Testis (tissue), 2 donors: ENCODE results near the gene SPATA46.

Experiments
- POLR2A ChIP-seq: fragments of 450-650 bp; IDR thresholded peaks from one replicate; pipeline ENCODE4 v1.6.1; 2017; ENCODE audit warnings: antibody characterized with exemption, mild to moderate bottlenecking, moderate library complexity
- TF ChIP-seq, protein P1 (sequence below), 3 experiments: fragments of 450-650 bp in 2 of 3; fragments of 200-600 bp in 1 of 3; sonication (generic) in 1 of 3; IDR thresholded peaks; one replicate each; pipeline ENCODE4 v1.5.1; 2016 to 2019; ENCODE audit warnings: antibody characterized with exemption in 3 of 3, mild to moderate bottlenecking in 2 of 3, moderate library complexity in 1 of 3

DNA sequence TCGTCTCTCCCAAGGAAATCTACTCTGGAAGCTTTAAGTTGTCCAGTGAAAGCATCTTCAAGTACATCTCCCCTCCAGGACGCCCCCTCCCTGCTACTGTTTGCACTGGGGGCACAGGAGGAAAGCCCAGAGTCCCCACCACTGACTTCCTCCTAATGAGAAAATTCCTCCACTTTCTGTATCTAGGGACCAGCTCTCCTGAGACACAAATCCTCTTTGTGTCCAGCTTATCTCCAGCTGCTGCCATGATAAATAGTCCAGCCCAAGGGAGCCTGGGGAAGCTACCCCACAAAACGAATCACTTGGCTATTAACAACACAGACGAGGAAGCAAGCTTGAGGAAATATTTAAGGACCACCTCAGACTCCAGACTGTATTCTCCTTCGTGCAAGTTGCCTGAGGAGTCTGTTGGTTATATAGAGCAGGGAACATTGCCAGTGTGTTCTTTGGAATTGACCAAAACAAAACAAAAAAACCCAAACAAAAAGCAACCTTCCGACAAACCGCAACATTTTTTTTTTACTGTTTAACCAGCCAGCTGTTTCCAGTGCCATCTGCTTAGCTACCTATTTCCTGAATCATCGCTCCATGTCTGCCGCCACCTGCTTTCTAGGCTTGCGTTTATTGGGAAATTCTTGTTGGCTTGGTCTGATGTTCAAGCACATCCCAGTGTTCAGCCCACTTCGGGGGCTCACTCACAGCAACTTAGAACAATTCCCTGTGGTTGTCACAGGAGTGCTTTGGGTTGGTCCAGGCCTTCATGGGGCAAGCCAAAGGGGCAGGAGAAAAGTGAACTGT lies 12.6 kb upstream of the SPATA46 start:
- TF ChIP-seq POLR2A = no peak
- TF ChIP-seq, protein P1, sequence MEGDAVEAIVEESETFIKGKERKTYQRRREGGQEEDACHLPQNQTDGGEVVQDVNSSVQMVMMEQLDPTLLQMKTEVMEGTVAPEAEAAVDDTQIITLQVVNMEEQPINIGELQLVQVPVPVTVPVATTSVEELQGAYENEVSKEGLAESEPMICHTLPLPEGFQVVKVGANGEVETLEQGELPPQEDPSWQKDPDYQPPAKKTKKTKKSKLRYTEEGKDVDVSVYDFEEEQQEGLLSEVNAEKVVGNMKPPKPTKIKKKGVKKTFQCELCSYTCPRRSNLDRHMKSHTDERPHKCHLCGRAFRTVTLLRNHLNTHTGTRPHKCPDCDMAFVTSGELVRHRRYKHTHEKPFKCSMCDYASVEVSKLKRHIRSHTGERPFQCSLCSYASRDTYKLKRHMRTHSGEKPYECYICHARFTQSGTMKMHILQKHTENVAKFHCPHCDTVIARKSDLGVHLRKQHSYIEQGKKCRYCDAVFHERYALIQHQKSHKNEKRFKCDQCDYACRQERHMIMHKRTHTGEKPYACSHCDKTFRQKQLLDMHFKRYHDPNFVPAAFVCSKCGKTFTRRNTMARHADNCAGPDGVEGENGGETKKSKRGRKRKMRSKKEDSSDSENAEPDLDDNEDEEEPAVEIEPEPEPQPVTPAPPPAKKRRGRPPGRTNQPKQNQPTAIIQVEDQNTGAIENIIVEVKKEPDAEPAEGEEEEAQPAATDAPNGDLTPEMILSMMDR (IDR thresholded peaks at IDR 0.05) = no peak
